Measurements from ENCODE around the gene PPP1R7. TPM values are rescaled to one million over a fixed set of nuclear protein-coding genes. Genes with fewer than 3 reads are reported as not detected.

The PPP1R7 gene
- total RNA-seq, 1 donor from 2014 or later: 51.1 TPM

DNA sequence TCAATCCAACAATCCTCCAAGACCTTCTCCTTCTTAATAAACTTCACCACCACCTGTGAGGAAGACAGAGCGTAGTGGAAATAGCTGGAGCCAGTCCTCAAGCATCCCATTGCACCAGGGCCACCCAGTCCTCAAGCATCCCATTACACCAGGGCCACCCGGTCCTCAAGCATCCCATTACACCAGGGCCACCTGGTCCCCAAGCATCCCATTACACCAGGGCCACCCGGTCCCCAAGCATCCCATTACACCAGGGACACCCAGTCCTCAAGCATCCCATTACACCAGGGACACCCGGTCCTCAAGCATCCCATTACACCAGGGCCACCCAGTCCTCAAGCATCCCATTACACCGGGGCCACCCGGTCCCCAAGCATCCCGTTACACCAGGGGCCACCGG is 34.9 kb upstream of the PPP1R7 start:
- no peaks in the 10 kb centered on the region for H3K36me3 ChIP-seq

DNA sequence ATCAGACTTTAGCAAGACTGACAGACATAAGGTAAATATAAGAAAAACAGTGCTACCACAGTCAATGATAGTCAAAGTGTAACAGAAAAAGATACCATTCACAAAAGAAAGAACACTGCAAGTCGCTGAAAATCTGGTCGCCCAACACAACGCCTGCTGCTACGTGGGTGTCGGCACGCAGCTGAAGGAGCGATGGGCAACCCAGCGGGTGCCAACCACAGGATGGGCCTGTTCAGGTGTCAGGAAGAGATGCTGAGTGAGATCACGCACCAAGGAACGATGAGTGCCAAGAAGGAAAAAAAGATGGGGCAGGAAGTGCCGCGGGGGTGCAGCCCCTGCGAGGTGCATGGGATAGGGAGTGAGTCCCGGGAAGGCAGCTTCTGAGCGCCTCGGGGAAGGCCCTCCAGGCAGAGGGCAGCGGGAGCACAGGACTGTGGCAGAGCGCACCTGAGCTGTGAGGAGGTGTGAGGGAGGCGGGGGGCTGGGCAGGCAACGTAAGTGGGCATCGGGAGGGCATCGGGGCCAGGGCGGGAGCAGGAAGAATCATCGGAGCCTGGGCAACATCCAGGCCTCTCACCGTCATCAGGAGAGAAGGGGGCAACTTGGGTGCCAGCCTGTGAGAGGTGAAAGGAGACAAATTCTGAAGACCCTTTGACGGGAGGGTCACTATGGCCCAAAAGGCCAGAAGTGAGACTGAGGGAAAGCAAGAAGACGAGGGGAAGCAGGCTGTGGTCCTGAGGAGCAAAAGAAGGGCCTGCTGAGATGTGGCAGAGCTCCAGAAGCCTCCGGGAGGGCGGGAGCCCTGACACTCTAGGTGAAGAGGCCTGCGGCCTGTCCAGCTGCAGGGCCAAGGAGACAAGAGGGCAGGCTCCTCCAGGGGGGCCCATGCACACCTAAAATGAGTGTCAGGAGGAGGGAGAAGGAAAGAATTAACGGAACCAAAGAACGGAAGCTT is 33.4 kb upstream of the PPP1R7 start:
- Histone ChIP-seq H3K27ac (no peak overlapping the region), H3K27me3 (no peaks in the 10 kb centered on the region), H3K36me3 (no peaks in the 10 kb centered on the region), H3K4me1 (no peaks in the 10 kb centered on the region), H3K9me3 (no peaks in the 10 kb centered on the region), H3K4me3 (no peak overlapping the region)
- TF ChIP-seq POLR2A (IDR thresholded peaks at IDR 0.05): no peak
- TF ChIP-seq, protein P1, sequence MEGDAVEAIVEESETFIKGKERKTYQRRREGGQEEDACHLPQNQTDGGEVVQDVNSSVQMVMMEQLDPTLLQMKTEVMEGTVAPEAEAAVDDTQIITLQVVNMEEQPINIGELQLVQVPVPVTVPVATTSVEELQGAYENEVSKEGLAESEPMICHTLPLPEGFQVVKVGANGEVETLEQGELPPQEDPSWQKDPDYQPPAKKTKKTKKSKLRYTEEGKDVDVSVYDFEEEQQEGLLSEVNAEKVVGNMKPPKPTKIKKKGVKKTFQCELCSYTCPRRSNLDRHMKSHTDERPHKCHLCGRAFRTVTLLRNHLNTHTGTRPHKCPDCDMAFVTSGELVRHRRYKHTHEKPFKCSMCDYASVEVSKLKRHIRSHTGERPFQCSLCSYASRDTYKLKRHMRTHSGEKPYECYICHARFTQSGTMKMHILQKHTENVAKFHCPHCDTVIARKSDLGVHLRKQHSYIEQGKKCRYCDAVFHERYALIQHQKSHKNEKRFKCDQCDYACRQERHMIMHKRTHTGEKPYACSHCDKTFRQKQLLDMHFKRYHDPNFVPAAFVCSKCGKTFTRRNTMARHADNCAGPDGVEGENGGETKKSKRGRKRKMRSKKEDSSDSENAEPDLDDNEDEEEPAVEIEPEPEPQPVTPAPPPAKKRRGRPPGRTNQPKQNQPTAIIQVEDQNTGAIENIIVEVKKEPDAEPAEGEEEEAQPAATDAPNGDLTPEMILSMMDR (IDR thresholded peaks at IDR 0.05): no peak
- TF ChIP-seq POLR2AphosphoS5 (IDR thresholded peaks at IDR 0.05; ENCODE audit: insufficient read depth in 1 of 2, low read depth in 1 of 2): no peak
- intact Hi-C loops (cut with DNase I): no loop called here
- DNase-seq (ENCODE audit: extremely low spot score in 2 of 2): no peak

More for the DNA sequence above, 34.9 kb upstream of the PPP1R7 start:
- H3K4me3 ChIP-seq: no peak overlapping the region
- H3K4me1 ChIP-seq: no peaks in the 10 kb centered on the region
- no peaks in the 10 kb centered on the region for H3K9me3 ChIP-seq
- TF ChIP-seq, protein P1 (IDR thresholded peaks at IDR 0.05): no peak
- TF ChIP-seq POLR2A (IDR thresholded peaks at IDR 0.05) (no peak), POLR2AphosphoS5 (IDR thresholded peaks at IDR 0.05; ENCODE audit: insufficient read depth in 1 of 2, low read depth in 1 of 2) (no peak)
- intact Hi-C loops (cut with DNase I): no loop called here
- no peak overlapping the region for H3K27ac ChIP-seq
- DNase-seq (ENCODE audit: extremely low spot score in 2 of 2): no peak
- no peaks in the 10 kb centered on the region for H3K27me3 ChIP-seq

DNA sequence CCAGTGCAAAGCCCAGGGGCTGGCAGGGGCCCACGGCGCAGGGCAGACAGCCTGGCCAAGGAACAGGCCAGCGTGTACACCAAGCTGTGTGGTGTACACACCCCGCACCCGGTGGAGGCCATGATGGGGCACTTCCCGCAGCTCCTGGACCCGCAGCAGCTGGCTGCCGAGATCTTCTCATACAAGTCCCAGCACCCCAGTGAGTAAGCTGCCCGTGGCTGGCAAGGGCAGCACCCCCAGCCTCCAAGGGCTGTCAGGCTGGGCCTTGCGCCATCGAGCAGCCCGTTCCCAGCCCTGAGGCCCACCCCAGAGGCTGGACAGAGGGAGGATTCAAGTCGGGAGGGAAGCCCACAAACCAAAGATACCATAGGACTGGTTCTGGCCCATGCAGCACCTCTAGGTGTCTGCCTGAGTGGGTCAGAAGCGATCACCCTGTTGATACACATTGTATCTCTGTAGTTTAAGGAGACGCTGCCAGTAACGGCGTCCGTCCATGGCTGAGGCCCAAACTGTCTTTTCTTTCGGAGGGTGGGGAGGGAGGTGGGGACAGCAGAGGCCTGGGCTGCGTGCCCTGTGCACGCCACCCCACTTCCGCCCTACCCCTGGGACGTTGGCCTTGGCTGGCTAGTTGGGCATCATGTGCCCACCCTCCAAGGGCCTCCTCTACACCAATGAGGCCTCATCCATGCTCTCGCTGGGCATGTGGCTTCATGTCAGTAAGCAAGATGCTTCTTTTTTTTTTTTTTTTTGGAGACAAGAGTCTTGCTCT is 31.3 kb upstream of the PPP1R7 start:
- Histone ChIP-seq H3K4me3 (no peak overlapping the region), H3K27ac (no peak overlapping the region), H3K9me3 (no peaks in the 10 kb centered on the region), H3K27me3 (no peaks in the 10 kb centered on the region), H3K36me3 (no peaks in the 10 kb centered on the region), H3K4me1 (no peaks in the 10 kb centered on the region)
- intact Hi-C loops (cut with DNase I): no loop called here
- DNase-seq (ENCODE audit: extremely low spot score in 2 of 2): no peak
- TF ChIP-seq, protein P1 (IDR thresholded peaks at IDR 0.05): no peak
- TF ChIP-seq POLR2AphosphoS5 (IDR thresholded peaks at IDR 0.05; ENCODE audit: insufficient read depth in 1 of 2, low read depth in 1 of 2) (no peak), POLR2A (IDR thresholded peaks at IDR 0.05) (no peak)

DNA sequence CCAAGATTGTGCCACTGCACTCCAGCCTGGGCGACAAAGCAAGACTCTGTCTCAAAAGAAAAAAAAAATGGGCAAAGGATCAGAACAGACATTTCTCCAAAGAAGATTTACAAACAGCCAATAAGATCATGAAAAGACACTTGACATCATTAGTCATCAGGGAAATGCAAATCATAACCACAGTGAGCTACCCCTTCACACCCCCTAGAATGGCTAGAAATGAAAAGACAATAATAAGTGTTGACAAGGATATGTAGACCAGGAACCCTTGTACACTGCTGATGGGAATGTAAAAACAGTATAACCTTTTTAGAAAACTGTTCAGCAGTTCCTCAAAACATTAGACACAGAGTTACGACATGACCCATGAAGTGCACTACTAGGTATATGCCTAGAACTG is 29.8 kb upstream of the PPP1R7 start:
- no peaks in the 10 kb centered on the region for H3K9me3 ChIP-seq
- H3K36me3 ChIP-seq: no peaks in the 10 kb centered on the region
- DNase-seq (ENCODE audit: extremely low spot score in 2 of 2): no peak
- H3K27ac ChIP-seq: no peak overlapping the region
- intact Hi-C loops (cut with DNase I): no loop called here
- TF ChIP-seq POLR2AphosphoS5 (IDR thresholded peaks at IDR 0.05; ENCODE audit: insufficient read depth in 1 of 2, low read depth in 1 of 2) (no peak), POLR2A (IDR thresholded peaks at IDR 0.05) (no peak)
- TF ChIP-seq, protein P1 (IDR thresholded peaks at IDR 0.05): no peak
- H3K27me3 ChIP-seq: no peaks in the 10 kb centered on the region
- H3K4me1 ChIP-seq: no peaks in the 10 kb centered on the region
- no peak overlapping the region for H3K4me3 ChIP-seq

Data from vagina (tissue), 2 donors.